NCI-H2029 treated with DMSO at 0.1 percent for 48 hours (cell line): ENCODE measurements around the gene ATAD3A.
"Not testable (repeated sequence)": the region's sequence is repeated elsewhere in the genome, so short reads cannot be mapped to it uniquely, and the experiment has no call there.

ENCODE experiments used
- DNase-seq: peaks from one replicate; lab custom pipeline; 2025; lab: John Stamatoyannopoulos, UW

The ATAD3A gene

DNA sequence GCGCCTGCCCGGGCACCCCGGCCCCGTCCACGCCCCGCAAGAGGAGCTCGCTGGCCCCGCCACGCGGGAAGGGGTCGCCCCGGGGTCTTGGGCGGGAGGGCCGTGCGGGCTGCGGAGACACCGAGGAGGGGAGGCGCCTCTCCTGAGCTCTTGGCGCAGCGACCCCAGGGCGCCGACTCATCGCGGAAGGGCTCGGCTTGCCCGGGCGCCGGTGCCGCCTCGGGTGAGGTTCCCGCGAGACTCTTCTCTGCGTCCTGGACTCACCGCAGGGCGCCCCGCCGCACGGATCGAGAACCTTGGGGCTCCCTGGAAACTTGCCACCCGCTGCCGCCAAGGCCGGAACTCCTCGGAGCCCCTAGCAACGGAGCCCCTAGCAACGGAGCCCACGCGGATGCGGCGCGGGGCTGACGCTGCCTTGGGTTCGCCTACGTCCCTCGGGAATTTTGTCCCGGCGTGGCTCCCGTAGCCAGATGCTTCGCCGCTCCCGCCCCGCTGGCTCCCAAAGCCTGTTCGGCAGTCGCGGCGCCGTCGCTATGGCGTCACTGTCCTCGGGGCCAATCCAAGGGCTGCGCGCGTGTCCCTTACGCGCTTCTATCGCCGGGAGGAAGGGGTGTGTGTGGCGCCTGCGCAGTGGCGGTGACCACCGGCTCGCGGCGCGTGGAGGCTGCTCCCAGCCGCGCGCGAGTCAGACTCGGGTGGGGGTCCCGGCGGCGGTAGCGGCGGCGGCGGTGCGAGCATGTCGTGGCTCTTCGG is at the start of gene ATAD3A:
TSS of gene ATAD3A (plus strand) at position 630 of the 753 bp plus-strand sequence. CDS start at position 737, 107 bp downstream.
- DNase-seq: peak; percentile 49

- DNase-seq: peak; percentile 39
Measured at GRCh38 chr1:1462318-1462966, 49.5 kb upstream of the ATAD3A start.

DNA sequence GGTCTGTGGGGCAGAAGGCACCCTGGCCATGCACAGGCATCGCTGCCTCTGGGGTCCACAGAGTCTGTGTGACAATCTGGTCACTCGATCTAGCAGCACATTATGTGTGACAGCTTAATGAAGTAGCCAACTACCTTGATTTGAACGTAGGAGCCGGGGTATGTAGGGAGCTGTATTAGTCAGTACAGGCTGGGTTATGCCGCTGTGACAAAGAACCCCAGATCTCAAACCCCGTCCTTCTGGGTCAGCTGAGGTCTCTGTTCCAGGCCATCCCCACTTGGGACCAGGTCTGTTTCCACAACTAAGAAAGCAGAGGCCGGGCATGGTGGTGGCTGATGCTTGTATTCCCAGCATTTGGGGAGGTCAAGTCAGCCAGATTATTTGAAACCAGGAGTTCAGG is 48.6 kb upstream of the ATAD3A start:
- DNase-seq: no peak

DNA sequence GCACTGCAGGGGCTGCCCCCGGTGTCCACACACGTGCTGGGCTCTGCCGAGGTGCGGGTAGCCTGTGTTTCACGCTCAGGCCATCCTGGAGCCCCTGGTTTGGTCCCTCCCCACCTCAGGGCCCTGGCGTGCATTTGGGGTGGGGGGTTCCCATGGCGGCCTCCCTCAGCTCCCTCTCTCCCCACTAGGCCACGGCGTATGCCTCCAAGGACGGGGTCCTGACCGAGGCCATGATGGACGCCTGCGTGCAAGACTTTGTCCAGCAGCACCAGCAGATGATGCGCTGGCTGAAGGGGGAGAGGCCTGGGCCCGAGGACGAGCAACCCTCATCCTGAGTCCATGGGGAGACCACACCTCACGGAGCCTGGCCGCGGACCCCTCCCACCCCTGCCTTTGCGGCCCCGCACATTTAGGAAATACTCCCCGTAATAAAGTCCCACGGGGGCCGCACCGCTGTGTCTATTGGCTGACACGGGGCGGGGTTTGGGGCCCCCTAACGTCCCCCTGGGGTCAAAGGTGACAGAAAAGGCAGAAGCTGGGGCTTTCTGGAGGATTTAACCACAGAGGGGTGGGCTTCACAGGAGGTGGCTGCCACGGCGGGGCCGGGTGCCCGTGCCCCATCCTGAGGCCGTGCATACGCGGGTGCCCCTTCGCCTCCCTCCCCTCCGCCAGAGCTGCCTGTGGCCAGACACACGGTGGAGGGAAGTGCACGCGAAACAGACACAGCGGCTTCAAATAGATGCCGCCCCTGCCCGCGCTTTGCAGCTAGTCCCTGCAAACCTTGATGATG is 43.6 kb upstream of the ATAD3A start:
- DNase-seq: not testable (repeated sequence)

- DNase-seq: no peak
Measured at GRCh38 chr1:1470626-1471388, 41.2 kb upstream of the ATAD3A start.

DNA sequence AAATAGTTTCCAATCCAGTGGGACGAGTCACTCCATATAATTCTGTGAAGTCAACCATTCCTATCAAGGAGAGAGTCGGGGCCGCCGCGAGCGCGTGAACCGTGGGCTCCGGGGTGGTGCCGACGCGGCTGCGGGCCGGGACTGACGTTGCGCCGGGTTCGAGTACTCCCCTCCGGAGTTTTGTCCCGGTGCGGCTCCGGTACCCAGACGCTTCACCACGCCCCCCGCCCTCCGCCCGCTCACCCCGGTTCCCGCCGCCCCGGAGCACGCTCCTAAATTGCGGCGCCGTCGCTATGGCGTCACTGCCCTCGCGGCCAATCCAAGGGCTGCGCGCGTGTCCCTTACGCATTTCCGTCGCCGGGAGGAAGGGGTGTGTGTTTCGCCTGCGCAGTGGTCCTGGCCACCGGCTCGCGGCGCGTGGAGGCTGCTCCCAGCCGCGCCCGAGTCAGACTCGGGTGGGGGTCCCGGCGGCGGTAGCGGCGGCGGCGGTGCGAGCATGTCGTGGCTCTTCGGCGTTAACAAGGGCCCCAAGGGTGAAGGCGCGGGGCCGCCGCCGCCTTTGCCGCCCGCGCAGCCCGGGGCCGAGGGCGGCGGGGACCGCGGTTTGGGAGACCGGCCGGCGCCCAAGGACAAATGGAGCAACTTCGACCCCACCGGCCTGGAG is 40.4 kb upstream of the ATAD3A start, which contains the start of gene ATAD3B:
TSS of gene ATAD3B (plus strand) at position 377 of the 664 bp plus-strand sequence. CDS start at position 497, 120 bp downstream.
- peak; percentile 37 for DNase-seq

DNA sequence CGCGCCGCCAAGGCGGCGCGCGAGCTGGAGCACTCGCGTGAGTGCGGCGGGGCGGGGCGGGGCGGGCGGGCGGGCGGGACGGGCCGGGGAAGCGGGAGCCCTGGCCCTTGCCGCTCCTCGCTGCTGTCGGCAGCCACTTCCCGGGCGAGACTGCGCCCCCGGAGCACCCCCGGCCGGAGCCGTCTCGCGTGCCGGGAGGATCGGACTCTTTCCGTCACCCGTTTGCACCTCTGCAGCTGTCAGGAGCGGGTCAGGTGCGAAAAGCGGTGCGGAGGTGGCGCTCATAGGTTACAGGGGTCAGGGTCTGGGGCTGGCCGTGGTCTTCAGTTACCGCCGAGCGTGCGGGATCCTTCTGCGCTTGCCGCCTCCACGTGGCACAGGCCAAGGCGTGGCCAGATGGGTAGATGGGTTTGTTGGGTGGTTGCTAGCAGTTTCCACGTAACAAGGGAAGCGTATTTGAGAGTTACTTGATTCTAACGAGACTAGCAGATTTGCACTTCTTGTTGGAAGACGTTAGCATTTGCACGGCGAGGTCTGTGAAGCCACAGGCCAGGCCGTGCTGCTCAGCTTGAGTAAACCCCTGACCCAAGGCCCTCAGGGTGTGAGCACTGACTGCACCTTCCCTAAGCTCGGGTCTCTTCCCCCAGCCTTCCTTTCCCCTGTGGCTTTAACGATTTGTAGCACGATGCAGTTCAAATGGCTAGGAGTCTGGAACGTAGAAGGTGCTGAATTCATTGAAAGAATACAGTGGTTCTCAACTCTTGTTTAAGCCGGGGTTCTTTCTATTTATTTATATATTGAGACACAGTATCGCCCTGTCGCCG is 39.7 kb upstream of the ATAD3A start:
- DNase-seq: not testable (repeated sequence)

DNA sequence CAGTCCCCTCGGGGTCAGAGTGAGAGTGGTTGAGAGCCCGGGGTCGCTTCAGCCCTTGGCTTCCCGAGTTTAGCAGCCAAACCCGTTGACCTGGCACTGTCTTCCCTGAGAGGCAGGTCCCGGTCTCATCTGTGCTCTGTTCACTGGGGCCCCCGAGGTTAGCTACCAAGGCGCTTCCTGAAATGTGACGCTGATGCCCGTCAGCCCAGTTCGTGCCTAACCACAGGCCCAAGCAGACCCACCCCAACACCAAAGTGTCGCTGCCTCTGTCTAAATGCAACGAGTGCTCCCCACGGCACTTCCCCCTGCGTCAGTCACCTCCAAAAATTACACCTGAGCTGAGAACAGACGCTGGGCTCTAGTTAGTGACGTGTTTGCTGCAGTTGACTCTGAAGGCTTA is 36.0 kb upstream of the ATAD3A start:
- not testable (repeated sequence) for DNase-seq

- DNase-seq: no peak
Measured at GRCh38 chr1:1477206-1477605, 34.8 kb upstream of the ATAD3A start.

- no peak for DNase-seq
Measured at GRCh38 chr1:1479547-1480487, 32.1 kb upstream of the ATAD3A start.

- DNase-seq: not testable (repeated sequence)
Measured at GRCh38 chr1:1480488-1480867, 31.5 kb upstream of the ATAD3A start.

GRCh38 chr1:1481811-1482210 is 30.2 kb upstream of the ATAD3A start:
- DNase-seq: not testable (repeated sequence)

DNA sequence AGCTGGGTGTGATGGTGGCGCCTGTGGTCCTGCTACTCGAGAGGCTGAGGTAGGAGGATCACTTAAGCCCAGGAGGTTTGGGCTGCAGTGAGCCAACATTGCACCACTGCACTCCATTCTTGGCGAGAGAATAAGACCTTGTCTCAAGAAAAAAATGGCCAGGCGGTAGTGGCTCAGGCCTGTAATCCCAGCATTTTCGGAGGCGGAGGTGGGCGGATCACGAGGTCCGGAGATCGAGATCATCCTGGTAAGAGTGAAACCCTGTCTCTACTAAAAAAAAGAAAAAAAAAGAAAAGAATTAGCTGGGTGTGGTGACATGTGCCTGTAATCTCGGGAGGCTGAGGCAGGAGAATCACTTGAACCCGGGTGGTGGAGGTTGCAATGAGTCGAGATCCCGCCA is 29.1 kb upstream of the ATAD3A start:
- DNase-seq: no peak

GRCh38 chr1:1483714-1484113 is 28.2 kb upstream of the ATAD3A start:
- DNase-seq: no peak

DNA sequence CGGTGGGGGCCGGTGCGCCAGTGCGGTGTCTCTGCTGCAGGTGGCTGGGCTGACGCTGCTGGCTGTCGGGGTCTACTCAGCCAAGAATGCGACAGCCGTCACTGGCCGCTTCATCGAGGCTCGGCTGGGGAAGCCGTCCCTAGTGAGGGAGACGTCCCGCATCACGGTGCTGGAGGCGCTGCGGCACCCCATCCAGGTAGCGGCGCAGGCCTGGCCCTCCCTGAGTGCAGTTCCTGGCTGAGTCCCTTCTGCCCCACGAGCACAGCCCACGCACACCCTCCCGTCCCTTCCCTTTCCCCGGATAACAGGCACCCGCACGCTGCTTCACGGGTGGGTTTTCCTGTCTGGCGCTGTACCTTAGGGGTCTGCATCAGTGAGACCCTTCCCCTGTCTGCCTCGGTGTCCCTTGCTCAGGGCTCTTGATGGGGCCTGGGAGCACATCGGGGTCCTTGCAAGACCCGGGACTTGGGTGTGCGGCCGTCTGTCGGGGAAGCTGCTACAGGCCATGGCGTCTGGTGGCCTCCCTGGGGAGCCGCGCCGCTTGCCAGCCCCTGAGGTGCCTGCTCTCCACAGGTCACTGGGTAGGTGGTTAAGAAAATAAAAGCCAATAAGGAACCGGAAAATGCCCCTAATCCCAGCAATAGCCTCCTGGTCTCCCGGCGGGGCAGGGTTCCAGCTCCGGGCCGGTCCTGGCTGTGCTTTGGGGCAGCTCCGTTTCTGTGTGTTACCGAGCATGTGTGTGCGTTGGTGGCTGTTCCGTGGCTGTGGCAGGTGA is 26.8 kb upstream of the ATAD3A start:
- DNase-seq: not testable (repeated sequence)

GRCh38 chr1:1485755-1486317 is 26.1 kb upstream of the ATAD3A start:
- not testable (repeated sequence) for DNase-seq

GRCh38 chr1:1487701-1488100 is 24.3 kb upstream of the ATAD3A start:
- no peak for DNase-seq

DNA sequence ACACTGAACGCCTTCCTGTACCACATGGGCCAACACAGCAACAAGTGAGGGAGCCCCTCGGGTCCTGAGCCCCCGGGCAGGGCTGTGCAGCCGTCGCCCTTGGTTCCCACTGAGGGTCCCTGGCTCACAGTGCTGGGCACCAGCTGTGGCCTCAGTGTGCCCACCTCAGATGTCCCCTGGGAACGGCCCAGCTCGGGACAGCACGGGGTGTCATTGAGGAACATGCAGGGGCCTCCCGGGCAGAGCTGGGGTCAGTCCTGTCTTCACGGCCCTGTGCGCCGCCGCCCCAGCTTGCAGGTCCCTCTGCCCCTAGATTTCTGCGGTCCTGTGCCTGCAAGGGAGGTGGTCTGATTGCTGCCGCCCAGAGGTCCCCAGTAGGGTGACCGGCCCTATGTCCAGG is 22.7 kb upstream of the ATAD3A start:
- DNase-seq: no peak
